Testis (tissue), 3 donors: ENCODE data around the gene CENPS. TPM values are rescaled to one million over a fixed set of nuclear protein-coding genes. Genes with fewer than 3 reads are reported as not detected.
"Not testable (repeated sequence)": the region's sequence is repeated elsewhere in the genome, so short reads cannot be mapped to it uniquely, and the experiment has no call there.

Experiments used
- DNase-seq: peaks from one replicate; pipeline ENCODE4 v3.0.0-alpha.2; 2019
- H3K27ac ChIP-seq, 2 donors: fragments of 200-600 bp; sonication (generic); one replicate each; pipeline ENCODE4 v1.5.1; 2019
- H3K27me3 ChIP-seq: fragments of 200-600 bp; sonication (generic); one replicate; pipeline ENCODE4 v1.5.1; 2019
- H3K36me3 ChIP-seq: fragments of 200-600 bp; sonication (generic); one replicate; pipeline ENCODE4 v1.5.1; 2017; ENCODE audit warnings: low read depth; ENCODE audit errors: missing control alignments
- H3K4me1 ChIP-seq: fragments of 200-600 bp; sonication (generic); one replicate; pipeline ENCODE4 v1.5.1; 2019
- H3K4me3 ChIP-seq, 2 donors: fragments of 200-600 bp; sonication (generic); one replicate each; pipeline ENCODE4 v1.5.1; 2017 to 2019
- H3K9me3 ChIP-seq: fragments of 200-600 bp; sonication (generic); one replicate; pipeline ENCODE4 v1.5.1; 2017
- POLR2A ChIP-seq: fragments of 450-650 bp; IDR thresholded peaks from one replicate; pipeline ENCODE4 v1.6.1; 2017; ENCODE audit warnings: antibody characterized with exemption, mild to moderate bottlenecking, moderate library complexity
- WGBS, 2 donors: methylation state at CpG; one replicate each; pipeline ENCODE4 v1.1.5; 2018; 5-methylcytosine and 5-hydroxymethylcytosine counted together
- intact Hi-C: fragments of 100-400 bp; cut with DNase I; formaldehyde crosslinking; loops from one replicate; pipeline ENCODE4 v1.15.1; 2023; ENCODE audit warnings: low total_unique reads
- polyA plus RNA-seq: library from polyadenylated mRNA; stranded (reverse); fragments of 350-450 nt; fragmentation: Illumina TruSeq; extraction: RNeasy Lipid Tissue Mini Kit (QIAGEN cat#74804); gene quantifications from one replicate; pipeline ENCODE4 v1.2.3, GENCODE V29; 2014; ENCODE audit warnings: low read depth, low replicate concordance; ENCODE audit not compliant: insufficient read depth
- total RNA-seq, 2 donors: library from RNA; depleted of rRNA; stranded (reverse); fragments of >200 nt; gene quantifications; one replicate each; pipeline ENCODE4 v1.2.3, GENCODE V29; 2016
- TF ChIP-seq, protein P1 (sequence below), 3 experiments: fragments of 450-650 bp in 2 of 3; fragments of 200-600 bp in 1 of 3; sonication (generic) in 1 of 3; IDR thresholded peaks; one replicate each; pipeline ENCODE4 v1.5.1; 2016 to 2019; ENCODE audit warnings: antibody characterized with exemption in 3 of 3, mild to moderate bottlenecking in 2 of 3, moderate library complexity in 1 of 3

Gene CENPS
- total and polyA plus RNA-seq, 3 donors from 2014 or later = 26.4 to 125 (median 49.6) TPM

- WGBS, 2 donors = 1 to 2% methylated on average over 25 to 59 of the region's 59 CpGs
- H3K4me3 ChIP-seq = peak within 1 kb of the TSS; percentile 68 to 72
- intact Hi-C loops = no loop called here
- H3K27ac ChIP-seq = peak within 1 kb of the TSS; percentile 62 to 65
- DNase-seq = peak; percentile 99
- H3K36me3 ChIP-seq = no peaks in the 10 kb centered on the region
- H3K4me1 ChIP-seq = peaks cover 21% of the 10 kb centered on the region
- TF ChIP-seq, protein P1, sequence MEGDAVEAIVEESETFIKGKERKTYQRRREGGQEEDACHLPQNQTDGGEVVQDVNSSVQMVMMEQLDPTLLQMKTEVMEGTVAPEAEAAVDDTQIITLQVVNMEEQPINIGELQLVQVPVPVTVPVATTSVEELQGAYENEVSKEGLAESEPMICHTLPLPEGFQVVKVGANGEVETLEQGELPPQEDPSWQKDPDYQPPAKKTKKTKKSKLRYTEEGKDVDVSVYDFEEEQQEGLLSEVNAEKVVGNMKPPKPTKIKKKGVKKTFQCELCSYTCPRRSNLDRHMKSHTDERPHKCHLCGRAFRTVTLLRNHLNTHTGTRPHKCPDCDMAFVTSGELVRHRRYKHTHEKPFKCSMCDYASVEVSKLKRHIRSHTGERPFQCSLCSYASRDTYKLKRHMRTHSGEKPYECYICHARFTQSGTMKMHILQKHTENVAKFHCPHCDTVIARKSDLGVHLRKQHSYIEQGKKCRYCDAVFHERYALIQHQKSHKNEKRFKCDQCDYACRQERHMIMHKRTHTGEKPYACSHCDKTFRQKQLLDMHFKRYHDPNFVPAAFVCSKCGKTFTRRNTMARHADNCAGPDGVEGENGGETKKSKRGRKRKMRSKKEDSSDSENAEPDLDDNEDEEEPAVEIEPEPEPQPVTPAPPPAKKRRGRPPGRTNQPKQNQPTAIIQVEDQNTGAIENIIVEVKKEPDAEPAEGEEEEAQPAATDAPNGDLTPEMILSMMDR (IDR thresholded peaks at IDR 0.05) = no peak
- peak; percentile 65 for TF ChIP-seq POLR2A
- no peaks in the 10 kb centered on the region for H3K27me3 ChIP-seq
- H3K9me3 ChIP-seq = no peaks in the 10 kb centered on the region
These were observed 42.2 kb downstream of the CENPS start, which contains the start of gene DFFA for GRCh38 chr1:10472220-10473144. Gene DFFA (minus strand): TSS chr1:10472529. CDS start chr1:10472458, 71 bp downstream.

GRCh38 chr1:10473145-10473765 is 43.0 kb downstream of the CENPS start:
- TF ChIP-seq POLR2A = no peak
- TF ChIP-seq, protein P1 (IDR thresholded peaks at IDR 0.05) = no peak
- H3K9me3 ChIP-seq = no peaks in the 10 kb centered on the region
- intact Hi-C loops = no loop called here
- no peak for DNase-seq
- no peak overlapping the region for H3K27ac ChIP-seq
- WGBS, 2 donors = 49 to 70% methylated on average over 23 of the region's 23 CpGs
- H3K4me1 ChIP-seq = peaks cover 21% of the 10 kb centered on the region
- H3K36me3 ChIP-seq = no peaks in the 10 kb centered on the region
- no peaks in the 10 kb centered on the region for H3K27me3 ChIP-seq
- peak overlapping the region; percentile 68 to 72 for H3K4me3 ChIP-seq

GRCh38 chr1:10474309-10474612 is 44.0 kb downstream of the CENPS start:
- Histone ChIP-seq H3K4me1 (peaks cover 21% of the 10 kb centered on the region), H3K4me3 (peak overlapping the region; percentile 77 to 95)
- H3K27me3 ChIP-seq, H3K36me3 ChIP-seq, intact Hi-C loops, DNase-seq, H3K9me3 ChIP-seq, H3K27ac ChIP-seq: not testable (repeated sequence)
- 58 to 60% methylated on average over 10 of the region's 10 CpGs for WGBS, 2 donors

GRCh38 chr1:10474613-10475507 is 44.6 kb downstream of the CENPS start, which contains the start of gene PEX14:
Gene PEX14 (plus strand): TSS chr1:10474950. CDS start chr1:10474967, 17 bp downstream.
- Histone ChIP-seq H3K36me3 (no peaks in the 10 kb centered on the region), H3K4me1 (peaks cover 21% of the 10 kb centered on the region), H3K27me3 (no peaks in the 10 kb centered on the region), H3K9me3 (no peaks in the 10 kb centered on the region), H3K4me3 (peak within 1 kb of the TSS; percentile 77 to 95), H3K27ac (peak within 1 kb of the TSS; percentile 79 to 84)
- TF ChIP-seq POLR2A = no peak
- TF ChIP-seq, protein P1 (IDR thresholded peaks at IDR 0.05) = no peak
- intact Hi-C loops = no loop called here
- 7 to 11% methylated on average over 24 to 44 of the region's 50 CpGs for WGBS, 2 donors
- peak; percentile 92 for DNase-seq
